Mesendoderm (in vitro differentiated cells): ENCODE results near the gene MYO1C.
"Not testable (repeated sequence)": the region's sequence is repeated elsewhere in the genome, so short reads cannot be mapped to it uniquely, and the experiment has no call there.

Experiments
- DNase-seq: peaks from one replicate; pipeline ENCODE4 v3.0.0; 2013
- H2AK5ac ChIP-seq: 2 replicates; pipeline ENCODE4 v1.6.1; 2013; ENCODE audit warnings: low read length, inconsistent platforms
- H2BK120ac ChIP-seq: 2 replicates; pipeline ENCODE4 v1.6.1; 2013; ENCODE audit warnings: low read depth, mild to moderate bottlenecking, low read length, moderate library complexity, mixed read lengths
- H2BK15ac ChIP-seq: replicated peaks from 2 replicates; pipeline ENCODE4 v1.6.1; 2013; ENCODE audit warnings: low read depth, mild to moderate bottlenecking, moderate library complexity
- H2BK5ac ChIP-seq: 2 replicates; pipeline ENCODE4 v1.6.1; 2013; ENCODE audit warnings: low read length, inconsistent platforms
- H3K18ac ChIP-seq: 2 replicates; pipeline ENCODE4 v1.6.1; 2013; ENCODE audit warnings: mild to moderate bottlenecking, low read length, mixed read lengths
- H3K23ac ChIP-seq: one replicate; pipeline ENCODE4 v1.6.1; 2013; ENCODE audit warnings: low read length
- H3K27ac ChIP-seq: 2 replicates; pipeline ENCODE4 v1.5.1; 2013; ENCODE audit warnings: low read depth, mild to moderate bottlenecking, inconsistent platforms, low read length, moderate library complexity
- H3K27me3 ChIP-seq: 2 replicates; pipeline ENCODE4 v1.6.1; 2013; ENCODE audit warnings: low read length, control low read depth, mild to moderate bottlenecking, inconsistent platforms; ENCODE audit not compliant: insufficient read depth, poor library complexity
- H3K36me3 ChIP-seq: 2 replicates; pipeline ENCODE4 v1.6.1; 2013; ENCODE audit warnings: low read length, inconsistent platforms; ENCODE audit not compliant: control insufficient read depth, insufficient read depth
- H3K4ac ChIP-seq: one replicate; pipeline ENCODE4 v1.6.1; 2013; ENCODE audit warnings: low read depth, mild to moderate bottlenecking, low read length, moderate library complexity
- H3K4me1 ChIP-seq: 2 replicates; pipeline ENCODE4 v1.6.1; 2013; ENCODE audit warnings: low read depth, low read length, inconsistent platforms; ENCODE audit not compliant: control insufficient read depth
- H3K4me2 ChIP-seq: 2 replicates; pipeline ENCODE4 v1.6.1; 2013; ENCODE audit warnings: low read length
- H3K4me3 ChIP-seq: 2 replicates; pipeline ENCODE4 v1.5.1; 2013; ENCODE audit warnings: mild to moderate bottlenecking, low read length
- H3K56ac ChIP-seq: one replicate; pipeline ENCODE4 v1.6.1; 2013; ENCODE audit warnings: low read length
- H3K79me1 ChIP-seq: 2 replicates; pipeline ENCODE4 v1.6.1; 2013; ENCODE audit warnings: low read length, inconsistent platforms
- H3K79me2 ChIP-seq: 2 replicates; pipeline ENCODE4 v1.6.1; 2013; ENCODE audit warnings: mild to moderate bottlenecking, low read length; ENCODE audit not compliant: control insufficient read depth, insufficient read depth
- H3K9ac ChIP-seq: 2 replicates; pipeline ENCODE4 v1.6.1; 2013; ENCODE audit warnings: low read length, inconsistent platforms
- H4K5ac ChIP-seq: one replicate; pipeline ENCODE4 v1.6.1; 2013; ENCODE audit warnings: low read length
- H4K8ac ChIP-seq: one replicate; pipeline ENCODE4 v1.6.1; 2013; ENCODE audit warnings: low read depth, mild to moderate bottlenecking, control low read depth, low read length, moderate library complexity
- WGBS: extraction: QIAGEN DNeasy Blood & Tissue Kit; methylation state at CpG from one replicate; pipeline ENCODE4 v1.1.7; 2013; ENCODE audit warnings: low lambda C conversion rate, missing lambda C conversion rate; ENCODE audit not compliant: insufficient coverage; ENCODE audit errors: extremely low coverage; 5-methylcytosine and 5-hydroxymethylcytosine counted together

MYO1C gene

GRCh38 chr17:1512351-1512750, 19.9 kb upstream of the MYO1C start:
- Histone ChIP-seq H3K4me2 (no peak overlapping the region), H3K79me1 (peaks cover 2% of the 10 kb centered on the region), H3K27me3 (no peaks in the 10 kb centered on the region), H2BK5ac (no peak overlapping the region), H2AK5ac (no peak overlapping the region), H3K27ac (no peak overlapping the region), H3K9ac (no peak overlapping the region), H3K36me3 (no peaks in the 10 kb centered on the region), H4K5ac (no peak overlapping the region), H3K56ac (no peak overlapping the region), H3K4me1 (peaks cover 1% of the 10 kb centered on the region), H2BK120ac (no peak overlapping the region), H3K23ac (no peak overlapping the region), H2BK15ac (no peak overlapping the region), H3K4me3 (no peak overlapping the region), H3K4ac (no peak overlapping the region), H3K79me2 (no peaks in the 10 kb centered on the region), H4K8ac (no peak overlapping the region), H3K18ac (no peak overlapping the region)
- no peak for DNase-seq
- WGBS, result no CpG with 5 or more reads among the region's 2 CpGs

DNA sequence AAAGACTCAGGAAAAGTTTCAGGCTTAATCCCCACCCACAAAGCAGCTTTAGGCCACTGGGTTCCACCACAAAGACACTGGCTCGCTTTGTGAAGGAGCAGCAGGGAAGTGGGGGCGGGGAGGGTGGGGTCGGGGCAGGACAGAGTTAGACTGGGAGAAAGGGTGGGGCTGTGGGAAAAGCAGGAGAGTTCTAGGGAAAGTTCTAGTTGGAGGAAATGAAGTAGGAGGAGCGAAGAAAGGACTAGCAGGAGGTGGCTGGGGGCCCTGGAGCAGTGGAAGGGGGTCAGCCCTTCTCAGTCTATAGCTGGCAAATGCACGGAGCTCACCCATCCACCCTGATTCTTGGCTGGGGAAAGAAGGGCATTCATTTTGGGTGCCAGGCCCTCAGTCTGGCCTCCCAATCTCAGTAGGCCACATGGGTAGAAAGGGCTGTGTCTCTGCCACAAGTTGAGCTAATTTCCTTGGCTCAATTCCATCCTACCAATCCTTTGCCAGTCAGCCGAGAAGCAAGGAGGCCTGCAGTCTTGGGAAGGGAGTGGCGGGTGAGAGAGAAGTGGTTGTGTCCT, 19.4 kb upstream of the MYO1C start:
- Histone ChIP-seq H3K18ac (no peak overlapping the region), H3K4me2 (no peak overlapping the region), H3K9ac (no peak overlapping the region), H2BK5ac (no peak overlapping the region), H3K56ac (no peak overlapping the region), H3K4me3 (no peak overlapping the region), H3K27me3 (no peaks in the 10 kb centered on the region), H2BK120ac (no peak overlapping the region), H2AK5ac (no peak overlapping the region), H3K4ac (no peak overlapping the region), H4K8ac (no peak overlapping the region), H3K27ac (no peak overlapping the region), H3K79me2 (no peaks in the 10 kb centered on the region), H4K5ac (no peak overlapping the region), H3K36me3 (no peaks in the 10 kb centered on the region), H3K4me1 (peaks cover 1% of the 10 kb centered on the region), H3K79me1 (peaks cover 2% of the 10 kb centered on the region), H2BK15ac (no peak overlapping the region), H3K23ac (no peak overlapping the region)
- no peak for DNase-seq
- WGBS, result no CpG with 5 or more reads among the region's 7 CpGs

DNA sequence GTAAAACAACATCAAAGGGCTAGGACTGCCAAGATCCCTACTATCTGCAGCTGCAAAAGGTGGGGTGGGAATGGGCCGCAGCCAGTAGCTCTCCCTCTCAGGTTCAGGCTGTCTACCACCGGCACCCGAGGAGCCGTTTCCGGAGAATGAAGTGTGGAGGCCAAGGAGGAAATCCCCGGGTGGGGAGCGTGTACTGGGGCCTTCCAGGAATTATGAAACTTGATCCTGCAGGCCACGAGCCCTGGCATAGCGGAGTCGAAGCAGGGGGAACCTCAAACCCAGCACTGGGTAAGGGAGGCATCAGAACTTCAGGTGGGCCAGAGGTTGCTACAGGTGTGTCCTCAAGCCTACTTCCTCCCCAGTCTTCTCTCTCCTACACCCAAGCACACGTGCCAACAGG, 18.8 kb upstream of the MYO1C start:
- H4K8ac ChIP-seq, result no peak overlapping the region
- no peak overlapping the region for H2AK5ac ChIP-seq
- H3K18ac ChIP-seq, result no peak overlapping the region
- H2BK15ac ChIP-seq, result no peak overlapping the region
- no peak overlapping the region for H4K5ac ChIP-seq
- H3K4me2 ChIP-seq, result no peak overlapping the region
- peaks cover 1% of the 10 kb centered on the region for H3K4me1 ChIP-seq
- H3K9ac ChIP-seq, result no peak overlapping the region
- H2BK5ac ChIP-seq, result no peak overlapping the region
- H3K4ac ChIP-seq, result no peak overlapping the region
- no peak for DNase-seq
- H3K27ac ChIP-seq, result no peak overlapping the region
- no peak overlapping the region for H3K56ac ChIP-seq
- H3K27me3 ChIP-seq, result no peaks in the 10 kb centered on the region
- no peak overlapping the region for H3K4me3 ChIP-seq
- H3K79me2 ChIP-seq, result no peaks in the 10 kb centered on the region
- no peak overlapping the region for H2BK120ac ChIP-seq
- H3K23ac ChIP-seq, result no peak overlapping the region
- H3K79me1 ChIP-seq, result peaks cover 2% of the 10 kb centered on the region
- H3K36me3 ChIP-seq, result no peaks in the 10 kb centered on the region
- no CpG with 5 or more reads among the region's 11 CpGs for WGBS

- Histone ChIP-seq H3K9ac (no peak overlapping the region), H2AK5ac (no peak overlapping the region), H3K4me2 (no peak overlapping the region), H2BK120ac (no peak overlapping the region), H4K8ac (no peak overlapping the region), H3K4me3 (no peak overlapping the region), H2BK15ac (no peak overlapping the region), H3K18ac (no peak overlapping the region), H3K23ac (no peak overlapping the region), H3K79me2 (no peaks in the 10 kb centered on the region), H3K36me3 (no peaks in the 10 kb centered on the region), H4K5ac (no peak overlapping the region), H3K27ac (no peak overlapping the region), H2BK5ac (no peak overlapping the region), H3K56ac (no peak overlapping the region), H3K79me1 (no peaks in the 10 kb centered on the region), H3K4ac (no peak overlapping the region), H3K27me3 (no peaks in the 10 kb centered on the region), H3K4me1 (no peaks in the 10 kb centered on the region)
- WGBS, result no CpG with 5 or more reads among the region's 7 CpGs
- DNase-seq, result no peak
These were observed 16.9 kb upstream of the MYO1C start for GRCh38 chr17:1509290-1509881.

GRCh38 chr17:1508709-1509108, 16.2 kb upstream of the MYO1C start:
- not testable (repeated sequence) for H3K23ac ChIP-seq, DNase-seq, H3K56ac ChIP-seq, H3K4me2 ChIP-seq, H2AK5ac ChIP-seq, H3K79me1 ChIP-seq, H2BK5ac ChIP-seq, H4K5ac ChIP-seq, H2BK120ac ChIP-seq, H3K4me3 ChIP-seq, H2BK15ac ChIP-seq, H3K79me2 ChIP-seq, H3K27me3 ChIP-seq, H3K36me3 ChIP-seq, H3K9ac ChIP-seq, H4K8ac ChIP-seq, H3K27ac ChIP-seq, H3K4ac ChIP-seq, H3K4me1 ChIP-seq, H3K18ac ChIP-seq
- WGBS, result no CpG with 5 or more reads among the region's 25 CpGs
